Stomach (tissue), 9 donors: ENCODE data around the gene ECD. TPM values are rescaled to one million over a fixed set of nuclear protein-coding genes. Genes with fewer than 3 reads are reported as not detected.
"Not testable (repeated sequence)": the region's sequence is repeated elsewhere in the genome, so short reads cannot be mapped to it uniquely, and the experiment has no call there.

Experiments
- DNase-seq, 2 donors: peaks; one replicate each; pipeline versions ENCODE4 v3.0.0 to v3.0.0-alpha.2; 2013 to 2019
- H3K27ac ChIP-seq, 5 donors: fragments of 200-600 bp in 4 of 5; sonication (generic) in 4 of 5; one replicate each; pipeline ENCODE4 v1.5.1; 2013 to 2019; ENCODE audit warnings: mild to moderate bottlenecking in 1 of 5, moderate library complexity in 1 of 5
- H3K27me3 ChIP-seq, 3 donors: fragments of 200-600 bp; sonication (generic); one replicate each; pipeline ENCODE4 v1.5.1; 2017 to 2019; ENCODE audit warnings: mixed run types in 1 of 3
- H3K36me3 ChIP-seq, 4 donors: fragments of 200-600 bp; sonication (generic); 1 replicate in 3 of 4; 2 replicates in 1 of 4; pipeline ENCODE4 v1.5.1; 2016 to 2019
- H3K4me1 ChIP-seq, 4 donors: fragments of 200-600 bp; sonication (generic); one replicate each; pipeline ENCODE4 v1.5.1; 2016 to 2019
- H3K4me3 ChIP-seq, 4 donors: fragments of 200-600 bp; sonication (generic) in 3 of 4; one replicate each; pipeline ENCODE4 v1.5.1; 2016 to 2019; ENCODE audit warnings: mild to moderate bottlenecking in 1 of 4
- H3K9me3 ChIP-seq, 4 donors: fragments of 200-600 bp; sonication (generic); one replicate each; pipeline ENCODE4 v1.5.1; 2016 to 2019
- CTCF ChIP-seq, 7 experiments: fragments of 450-650 bp in 4 of 7; fragments of 200-600 bp in 3 of 7; sonication (generic) in 3 of 7; IDR thresholded peaks; one replicate each; pipeline ENCODE4 v1.5.1; 2016 to 2019; ENCODE audit warnings: antibody characterized with exemption in 7 of 7, control low read depth in 2 of 7, mild to moderate bottlenecking in 1 of 7
- EP300 ChIP-seq: sonication (generic); formaldehyde crosslinking; IDR thresholded peaks from one replicate; pipeline ENCODE4 v1.6.1; 2017; ENCODE audit warnings: antibody characterized with exemption
- POLR2A ChIP-seq, 4 donors: fragments of 450-650 bp; IDR thresholded peaks; one replicate each; pipeline ENCODE4 v1.6.1; 2016; ENCODE audit warnings: antibody characterized with exemption in 4 of 4, control low read depth in 2 of 4, mild to moderate bottlenecking in 1 of 4, moderate library complexity in 1 of 4
- POLR2AphosphoS5 ChIP-seq, 3 donors: sonication (generic); formaldehyde crosslinking; IDR thresholded peaks; one replicate each; pipeline ENCODE4 v1.6.1; 2016; ENCODE audit warnings: antibody characterized with exemption in 3 of 3
- WGBS, 5 donors: extraction: QIAGEN DNeasy Blood & Tissue Kit in 3 of 5; methylation state at CpG; one replicate each; pipeline versions ENCODE4 v1.1.5 to v1.1.7; 2013 to 2018; 5-methylcytosine and 5-hydroxymethylcytosine counted together
- intact Hi-C: fragments of 100-400 bp; cut with DNase I; formaldehyde crosslinking; loops from one replicate; pipeline ENCODE4 v1.15.1; 2023; ENCODE audit warnings: low total_unique reads
- polyA plus RNA-seq, 3 donors: library from polyadenylated mRNA; stranded (reverse); fragments of 200-250 nt; gene quantifications; one replicate each; pipeline ENCODE4 v1.2.3, GENCODE V29; 2013
- total RNA-seq, 5 donors: library from RNA; depleted of rRNA; stranded (reverse); fragments of >200 nt; gene quantifications; one replicate each; pipeline versions ENCODE4 v1.1.0 to v1.2.3, GENCODE V29; 2014 to 2016
- donor health status: healthy with polysubstance abuse.
- donor health status: Bipolar disorder and iron deficiency.
- donor health status: healthy.

ECD gene
- total and polyA plus RNA-seq, 8 donors = 4.1 to 72.8 (median 11.1) TPM

GRCh38 chr10:73119457-73119856, 48.4 kb downstream of the ECD start:
- DNase-seq = no peak
- Histone ChIP-seq H3K4me1 (peaks cover 0 to 12% (median 8%) of the 10 kb centered on the region in 4 donors), H3K27me3 (no peaks in the 10 kb centered on the region), H3K9me3 (no peaks in the 10 kb centered on the region), H3K4me3 (no peak overlapping the region), H3K36me3 (peaks cover 8 to 55% (median 54%) of the 10 kb centered on the region in 4 donors), H3K27ac (peak overlapping the region in 1 of 5 donors; percentile 61)
- 16 to 45% (median 27%) methylated on average over 1 of the region's 1 CpG for WGBS, 5 donors
- TF ChIP-seq CTCF (IDR thresholded peaks at IDR 0.05) (no peak), POLR2A (IDR thresholded peaks at IDR 0.05) (no peak), POLR2AphosphoS5 (IDR thresholded peaks at IDR 0.05) (no peak)
- intact Hi-C loops = no loop called here

DNA sequence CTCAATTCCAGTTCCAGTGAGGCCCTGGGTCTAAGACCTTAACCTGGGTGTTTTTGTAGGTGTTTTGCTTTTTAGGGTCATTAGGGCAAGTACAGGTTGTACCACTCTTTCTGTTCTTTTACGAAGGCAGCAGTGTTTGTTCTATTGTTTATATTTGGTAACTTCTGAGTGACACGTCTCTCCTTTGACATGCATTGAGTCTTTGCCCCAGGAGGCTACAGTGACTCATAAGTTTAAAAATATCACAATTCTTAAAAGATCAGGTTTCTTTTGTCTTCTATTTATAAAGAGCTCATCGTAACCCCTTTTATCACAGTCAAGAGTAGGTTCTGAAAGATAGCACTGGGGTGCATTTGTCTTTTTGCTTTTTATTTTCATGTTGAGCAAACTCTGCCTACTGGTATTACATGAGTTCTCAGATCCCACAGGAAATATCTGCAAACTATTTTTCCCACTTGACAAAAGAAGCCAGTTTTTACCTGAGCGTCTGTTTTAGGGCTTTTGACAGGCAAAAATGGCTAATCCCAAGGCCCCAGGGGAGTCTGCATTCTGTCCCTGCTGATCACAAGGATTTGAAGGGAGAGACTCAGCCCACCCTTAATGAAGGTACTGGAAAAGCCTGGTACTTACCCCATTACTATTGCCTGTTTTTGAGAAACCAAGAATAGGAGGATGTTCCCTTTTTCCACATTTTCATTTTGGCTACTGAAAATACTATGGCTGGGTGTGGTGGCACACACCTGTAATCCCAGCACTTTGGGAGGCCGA, 49.6 kb downstream of the ECD start:
- peaks cover 0 to 12% (median 8%) of the 10 kb centered on the region in 4 donors for H3K4me1 ChIP-seq
- intact Hi-C loops = no loop called here
- TF ChIP-seq POLR2AphosphoS5 (IDR thresholded peaks at IDR 0.05) (no peak), CTCF (IDR thresholded peaks at IDR 0.05) (no peak), POLR2A (IDR thresholded peaks at IDR 0.05) (no peak), EP300 (no peak)
- no peaks in the 10 kb centered on the region for H3K9me3 ChIP-seq
- 52 to 61% (median 57%) methylated on average over 5 of the region's 5 CpGs for WGBS, 5 donors
- peaks cover 5 to 44% (median 41%) of the 10 kb centered on the region in 4 donors for H3K36me3 ChIP-seq
- peak overlapping the region in 3 of 5 donors; percentile 35 to 62 (median 61) for H3K27ac ChIP-seq
- no peaks in the 10 kb centered on the region for H3K27me3 ChIP-seq
- no peak overlapping the region for H3K4me3 ChIP-seq
- no peak for DNase-seq

DNA sequence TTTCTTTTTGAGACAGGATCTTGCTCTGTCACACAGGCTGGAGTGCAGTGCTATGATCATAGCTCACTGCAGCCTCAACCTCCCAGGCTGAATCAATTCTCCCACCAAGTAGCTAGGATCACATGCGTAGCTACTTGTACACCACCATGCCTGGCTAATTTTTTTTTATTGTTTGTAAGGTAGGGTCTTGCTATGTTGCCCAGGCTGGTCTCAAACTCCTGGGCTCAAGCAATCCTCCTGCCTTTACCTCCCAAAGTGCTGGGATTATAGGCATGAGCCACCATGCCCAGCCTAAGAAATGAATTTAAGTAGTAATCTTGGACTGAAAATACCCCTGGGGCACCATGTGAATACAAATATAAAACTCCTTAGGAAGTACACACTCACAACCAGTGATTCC, 51.8 kb downstream of the ECD start:
- no peak overlapping the region for H3K4me3 ChIP-seq
- no peaks in the 10 kb centered on the region for H3K9me3 ChIP-seq
- H3K36me3 ChIP-seq = peaks cover 0 to 30% (median 24%) of the 10 kb centered on the region in 4 donors
- TF ChIP-seq EP300 = no peak
- TF ChIP-seq POLR2AphosphoS5 (IDR thresholded peaks at IDR 0.05) = no peak
- TF ChIP-seq POLR2A (IDR thresholded peaks at IDR 0.05) = no peak
- TF ChIP-seq CTCF (IDR thresholded peaks at IDR 0.05) = no peak
- DNase-seq = no peak
- WGBS, 5 donors = 89 to 96% (median 95%) methylated on average over 1 of the region's 1 CpG
- no peaks in the 10 kb centered on the region for H3K27me3 ChIP-seq
- intact Hi-C loops = no loop called here
- no peak overlapping the region for H3K27ac ChIP-seq
- peaks cover 0 to 20% (median 8%) of the 10 kb centered on the region in 4 donors for H3K4me1 ChIP-seq

- Histone ChIP-seq H3K27ac (no peak overlapping the region), H3K9me3 (peaks cover 0 to 4% (median 0%) of the 10 kb centered on the region in 4 donors), H3K4me3 (no peak overlapping the region), H3K4me1 (peaks cover 0 to 11% (median 5%) of the 10 kb centered on the region in 4 donors), H3K36me3 (peaks cover 0 to 17% (median 6%) of the 10 kb centered on the region in 4 donors), H3K27me3 (no peaks in the 10 kb centered on the region)
- no peak for DNase-seq
- intact Hi-C loops = no loop called here
- whole genome bisulfite sequencing, 5 donors = 79 to 87% (median 83%) methylated on average over 1 of the region's 1 CpG
- TF ChIP-seq POLR2AphosphoS5 (IDR thresholded peaks at IDR 0.05) = no peak
- no peak for TF ChIP-seq EP300
- TF ChIP-seq POLR2A (IDR thresholded peaks at IDR 0.05) = no peak
- no peak for TF ChIP-seq CTCF (IDR thresholded peaks at IDR 0.05)
Observed at GRCh38 chr10:73113551-73113950, 54.3 kb downstream of the ECD start.

DNA sequence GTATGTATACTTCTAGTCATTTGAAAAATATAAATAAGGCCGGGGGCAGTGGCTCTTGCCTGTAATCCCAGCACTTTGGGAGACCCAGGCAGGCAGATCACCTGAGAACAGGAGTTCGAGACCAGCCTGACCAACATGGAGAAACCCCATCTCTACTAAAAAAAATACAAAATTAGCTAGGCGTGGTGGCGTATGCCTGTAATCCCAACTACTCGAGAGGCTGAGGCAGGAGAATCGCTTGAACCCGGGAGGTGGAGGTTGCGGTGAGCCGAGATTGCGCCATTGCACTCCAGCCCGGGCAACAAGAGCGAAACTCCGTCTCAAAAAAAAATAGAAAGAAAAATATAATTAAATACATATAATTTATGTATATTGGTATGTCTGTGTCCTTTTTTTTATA, 55.8 kb downstream of the ECD start:
- intact Hi-C loops, H3K27me3 ChIP-seq, H3K27ac ChIP-seq, H3K9me3 ChIP-seq, H3K4me3 ChIP-seq, DNase-seq: not testable (repeated sequence)
- 92 to 98% (median 97%) methylated on average over 13 of the region's 13 CpGs for WGBS, 5 donors
- Histone ChIP-seq H3K36me3 (peaks cover 0 to 17% (median 5%) of the 10 kb centered on the region in 4 donors), H3K4me1 (peaks cover 0 to 11% (median 0%) of the 10 kb centered on the region in 4 donors)
